CD4-positive, alpha-beta T cell (primary cell): ENCODE measurements around the gene IP6K3. TPM values are rescaled to one million over a fixed set of nuclear protein-coding genes. Genes with fewer than 3 reads are reported as not detected.

Experiments used
- ATAC-seq: fragments of 200-7000 bp; cut with Tn5 transposase; one replicate; pipeline ENCODE4 v1.10.0; 2022; ENCODE audit warnings: mild to moderate bottlenecking; ENCODE audit not compliant: poor library complexity
- CTCF ChIA-PET: fragments of 350-600 bp; sonication (Branson Sonifier 250); formaldehyde crosslinking; loops from one replicate; lab custom pipeline; 2021; ENCODE audit warnings: antibody characterized with exemption, inconsistent platforms; lab: Charles Lee
- POLR2A ChIA-PET: fragments of 350-600 bp; sonication (Branson Sonifier 250); formaldehyde crosslinking; loops from one replicate; lab custom pipeline; 2021; ENCODE audit warnings: antibody characterized with exemption, inconsistent platforms; lab: Charles Lee
- DNase-seq, 14 experiments: peaks; one replicate each; pipeline ENCODE4 v3.0.0-alpha.2; 2013 to 2020; ENCODE audit warnings: mixed read lengths in 2 of 14
- H3K27ac ChIP-seq, 2 donors: one replicate each; pipeline versions ENCODE4 v1.5.1 to v1.7.0; 2013; ENCODE audit warnings: low read length in 2 of 2, low read depth in 1 of 2, mild to moderate bottlenecking in 1 of 2
- H3K27me3 ChIP-seq, 2 experiments: 1 replicate in 1 of 2; 2 replicates in 1 of 2; pipeline versions ENCODE4 v1.6.1 to v1.7.0; 2013; ENCODE audit warnings: low read length in 2 of 2, control low read depth in 1 of 2, mild to moderate bottlenecking in 1 of 2, moderate library complexity in 1 of 2; ENCODE audit not compliant: insufficient read depth in 2 of 2, control insufficient read depth in 1 of 2
- H3K36me3 ChIP-seq: one replicate; pipeline ENCODE4 v1.6.1; 2013; ENCODE audit warnings: low read length, control low read depth; ENCODE audit not compliant: insufficient read depth
- H3K4me1 ChIP-seq: one replicate; pipeline ENCODE4 v1.6.1; 2013; ENCODE audit warnings: low read length, control low read depth; ENCODE audit not compliant: insufficient read depth
- H3K4me3 ChIP-seq: one replicate; pipeline ENCODE4 v1.5.1; 2013; ENCODE audit warnings: mild to moderate bottlenecking, low read length, moderate library complexity
- H3K9me3 ChIP-seq, 2 experiments: 1 replicate in 1 of 2; 2 replicates in 1 of 2; pipeline versions ENCODE4 v1.6.1 to v1.7.0; 2013; ENCODE audit warnings: low read length in 2 of 2, mild to moderate bottlenecking in 2 of 2, control low read depth in 1 of 2, moderate library complexity in 1 of 2; ENCODE audit not compliant: control insufficient read depth in 1 of 2, insufficient read depth in 1 of 2
- H3K27ac Mint-ChIP-seq: one replicate; pipeline ENCODE4 v1.8.0; 2020; ENCODE audit warnings: mixed read lengths
- H3K27me3 Mint-ChIP-seq: one replicate; pipeline ENCODE4 v1.8.0; 2021; ENCODE audit warnings: mixed read lengths
- H3K36me3 Mint-ChIP-seq: one replicate; pipeline ENCODE4 v1.8.0; 2021; ENCODE audit warnings: low read depth, mixed read lengths
- H3K4me1 Mint-ChIP-seq: one replicate; pipeline ENCODE4 v1.8.0; 2021; ENCODE audit warnings: low read depth, mixed read lengths
- H3K4me3 Mint-ChIP-seq: one replicate; pipeline ENCODE4 v1.8.0; 2020; ENCODE audit warnings: mild to moderate bottlenecking, mixed read lengths
- H3K9me3 Mint-ChIP-seq: one replicate; pipeline ENCODE4 v1.8.0; 2020; ENCODE audit warnings: mixed read lengths
- intact Hi-C, 2 experiments: fragments of 100-400 bp; cut with DNase I in 1 of 2; cut with micrococcal nuclease in 1 of 2; formaldehyde crosslinking; loops; one replicate each; pipeline versions ENCODE4 v1.15.1 to v1.9.0; 2023 to 2025; cut with DNase I, micrococcal nuclease
- total RNA-seq, 174 experiments: library from RNA in 2 of 174; stranded (reverse) in 2 of 174; gene quantifications; one replicate each; pipeline ENCODE4 v1.2.3 and lab custom pipeline; 2021 to 2026
- TF ChIP-seq, protein P1 (sequence below): fragments of 200-600 bp; IDR thresholded peaks from one replicate; pipeline ENCODE4 v1.8.0; 2022; ENCODE audit warnings: antibody characterized with exemption, mild to moderate bottlenecking

IP6K3 gene
- total RNA-seq, 2 experiments from 2014 or later = not detected

DNA sequence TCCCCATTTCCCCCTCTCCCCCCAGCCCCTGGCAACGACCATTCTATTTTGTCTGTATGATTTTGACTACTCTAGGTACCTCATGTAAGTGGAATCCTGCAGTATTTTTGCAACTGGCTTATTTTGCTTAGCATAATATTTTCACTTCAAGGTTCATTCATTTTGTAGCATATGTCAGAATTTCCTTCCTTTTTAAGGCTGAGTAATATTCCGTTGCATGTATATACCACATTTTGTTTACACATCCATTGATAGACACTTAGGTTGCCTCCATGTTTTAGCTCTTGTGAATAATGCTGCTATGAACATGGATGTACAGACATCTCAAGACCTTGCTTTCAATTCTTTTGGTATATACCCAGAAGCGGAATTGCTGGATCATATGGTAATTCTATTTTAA is 33.8 kb downstream of the IP6K3 start:
- Histone ChIP-seq H3K4me1 (peaks cover 25% of the 10 kb centered on the region), H3K27ac (no peak overlapping the region), H3K4me3 (no peak overlapping the region), H3K36me3 (no peaks in the 10 kb centered on the region), H3K9me3 (no peaks in the 10 kb centered on the region), H3K27me3 (no peaks in the 10 kb centered on the region)
- POLR2A ChIA-PET = no interaction called here
- peaks cover 19% of the 10 kb centered on the region for H3K36me3 Mint-ChIP-seq
- ATAC-seq = no peak
- H3K27ac Mint-ChIP-seq = no peak overlapping the region
- TF ChIP-seq, protein P1, sequence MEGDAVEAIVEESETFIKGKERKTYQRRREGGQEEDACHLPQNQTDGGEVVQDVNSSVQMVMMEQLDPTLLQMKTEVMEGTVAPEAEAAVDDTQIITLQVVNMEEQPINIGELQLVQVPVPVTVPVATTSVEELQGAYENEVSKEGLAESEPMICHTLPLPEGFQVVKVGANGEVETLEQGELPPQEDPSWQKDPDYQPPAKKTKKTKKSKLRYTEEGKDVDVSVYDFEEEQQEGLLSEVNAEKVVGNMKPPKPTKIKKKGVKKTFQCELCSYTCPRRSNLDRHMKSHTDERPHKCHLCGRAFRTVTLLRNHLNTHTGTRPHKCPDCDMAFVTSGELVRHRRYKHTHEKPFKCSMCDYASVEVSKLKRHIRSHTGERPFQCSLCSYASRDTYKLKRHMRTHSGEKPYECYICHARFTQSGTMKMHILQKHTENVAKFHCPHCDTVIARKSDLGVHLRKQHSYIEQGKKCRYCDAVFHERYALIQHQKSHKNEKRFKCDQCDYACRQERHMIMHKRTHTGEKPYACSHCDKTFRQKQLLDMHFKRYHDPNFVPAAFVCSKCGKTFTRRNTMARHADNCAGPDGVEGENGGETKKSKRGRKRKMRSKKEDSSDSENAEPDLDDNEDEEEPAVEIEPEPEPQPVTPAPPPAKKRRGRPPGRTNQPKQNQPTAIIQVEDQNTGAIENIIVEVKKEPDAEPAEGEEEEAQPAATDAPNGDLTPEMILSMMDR = no peak
- peak overlapping the region; percentile 5 for H3K4me3 Mint-ChIP-seq
- CTCF ChIA-PET = interaction anchor here (1.4 kb wide), 1 partner anchor 12 kb away, joined by 4 read pairs; no protein-coding TSS in a partner anchor
- no peaks in the 10 kb centered on the region for H3K27me3 Mint-ChIP-seq
- intact Hi-C loops = loop anchor here in 1 of 2 experiments (5.0 kb wide), 1 partner anchor 261 kb away; the partner anchor contains the start of gene ZBTB9
- no peaks in the 10 kb centered on the region for H3K9me3 Mint-ChIP-seq
- H3K4me1 Mint-ChIP-seq = peaks cover 30% of the 10 kb centered on the region
- DNase-seq = no peak

DNA sequence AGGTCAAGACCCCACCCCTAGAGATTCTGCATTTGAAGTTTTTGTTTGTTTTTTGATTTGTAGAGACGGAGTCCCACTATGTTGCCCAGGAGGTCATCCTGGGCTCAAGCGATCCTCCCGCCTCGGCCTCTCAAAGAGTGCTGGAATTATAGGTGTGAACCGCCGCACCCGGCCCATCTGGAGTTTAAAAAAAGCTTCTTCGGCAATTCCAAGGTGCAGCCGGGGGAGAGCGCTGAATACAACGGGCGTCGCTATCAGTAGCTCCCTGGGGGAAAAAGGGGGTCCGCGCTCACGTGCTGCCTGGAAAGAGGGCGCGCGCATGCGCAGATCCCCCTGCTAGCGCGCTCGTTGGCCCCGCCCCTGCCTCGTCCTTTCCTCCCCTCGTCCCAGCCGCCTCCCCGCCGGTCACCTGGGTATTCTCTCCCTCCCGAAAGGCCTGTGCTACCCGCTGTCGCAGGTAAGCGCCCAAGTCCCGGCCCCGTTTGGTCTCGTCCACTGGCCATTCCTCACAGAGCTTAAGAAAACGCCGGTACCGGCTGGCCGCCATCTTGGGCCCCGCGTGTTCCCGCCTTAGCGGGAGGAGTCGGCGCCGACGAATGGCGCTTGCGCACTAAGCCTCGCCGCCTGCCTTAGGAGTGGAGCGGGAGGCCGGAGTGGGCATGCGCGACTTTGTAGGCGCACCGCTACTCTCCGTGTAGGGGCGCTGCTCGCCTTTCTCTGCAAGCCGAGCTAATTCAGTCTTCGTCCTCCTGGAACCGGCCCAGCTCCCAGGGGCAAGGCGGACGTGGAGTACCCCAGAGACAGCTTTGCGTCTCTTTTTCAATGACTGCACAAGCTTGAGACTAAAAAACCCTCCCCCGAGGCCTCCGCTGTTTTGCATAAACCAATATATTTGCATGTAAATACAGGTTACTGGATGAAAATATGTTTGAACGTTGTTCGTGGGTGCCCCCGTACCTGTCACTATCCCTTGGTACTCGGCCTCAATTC is 35.3 kb downstream of the IP6K3 start, which contains the start of gene UQCC2:
TSS of gene UQCC2 (minus strand) at position 561 of the 990 bp plus-strand sequence. CDS start at position 547, 14 bp downstream.
- DNase-seq (peak; percentile 93 to 99 (median 97)), ATAC-seq (peak; percentile 97)
- H3K9me3 ChIP-seq = no peaks in the 10 kb centered on the region
- ChIA-PET POLR2A (interaction anchor here (0.6 to 2.0 kb wide), 22 partner anchors 11 to 945 kb away, joined by 3 to 22 read pairs (median 5); partner anchors contain the start of genes BAK1, GRM4 and ITPR3), CTCF (interaction anchor here (0.6 to 2.1 kb wide), 20 partner anchors 9 to 461 kb away, joined by 3 to 38 read pairs (median 4); partner anchors contain the start of genes BAK1, CUTA, LEMD2 and RPS18)
- Mint-ChIP-seq H3K27ac (peak within 1 kb of the TSS; percentile 97), H3K36me3 (peaks cover 24% of the 10 kb centered on the region), H3K4me1 (peaks cover 31% of the 10 kb centered on the region), H3K27me3 (no peaks in the 10 kb centered on the region), H3K9me3 (no peaks in the 10 kb centered on the region), H3K4me3 (peak within 1 kb of the TSS; percentile 100)
- no peaks in the 10 kb centered on the region for H3K27me3 ChIP-seq
- intact Hi-C loops = loop anchor here (1.0 to 5.0 kb wide), 7 partner anchors 15 to 316 kb away; partner anchors contain the start of genes LEMD2 (in 1 of the 2) and ZBTB9 (in 1 of the 2)
- peak within 1 kb of the TSS; percentile 72 for H3K4me3 ChIP-seq
- TF ChIP-seq, protein P1 = peak; percentile 80
- H3K27ac ChIP-seq = peak within 1 kb of the TSS; percentile 84 to 90
- H3K4me1 ChIP-seq = peaks cover 27% of the 10 kb centered on the region
- H3K36me3 ChIP-seq = no peaks in the 10 kb centered on the region
